GM12878 (cell line): ENCODE data around the gene PFN3. TPM values are rescaled to one million over a fixed set of nuclear protein-coding genes. Genes with fewer than 3 reads are reported as not detected.
A peak's percentile ranks its signal among the peaks of the same experiment; 100 is the strongest.

Source experiments
- ATAC-seq: fragments of 200-7000 bp; cut with Tn5 transposase; 3 replicates; pipeline ENCODE4 v1.9.1; 2020; ENCODE audit warnings: mild to moderate bottlenecking, moderate library complexity
- BruUV-seq: library from RNA; stranded (reverse); fragments of 400-500 nt; replicated peaks from 2 replicates; lab custom pipeline; 2021; lab: Mats Ljungman, UMichigan
- CTCF ChIA-PET: fragments of 300-600 bp; sonication (Branson Sonifier 250); formaldehyde crosslinking; extraction: SDS; loops from one replicate; lab custom pipeline; 2021; ENCODE audit warnings: inconsistent platforms; lab: Yijun Ruan, JAX
- POLR2A ChIA-PET: fragments of 350-600 bp; formaldehyde crosslinking; extraction: SDS; loops from one replicate; lab custom pipeline; 2021; ENCODE audit warnings: inconsistent platforms; lab: Charles Lee
- RAD21 ChIA-PET: fragments of 300-600 bp; sonication (Branson Sonifier 250); formaldehyde crosslinking; loops from one replicate; lab custom pipeline; 2023; ENCODE audit warnings: antibody characterized with exemption; ENCODE audit not compliant: unreplicated experiment; lab: Charles Lee
- SMC1A ChIA-PET: fragments of 300-600 bp; sonication (Branson Sonifier 250); formaldehyde crosslinking; loops from one replicate; lab custom pipeline; 2023; ENCODE audit not compliant: unreplicated experiment, uncharacterized antibody; lab: Charles Lee
- DNase-seq: peaks from one replicate; pipeline ENCODE4 v3.0.0-alpha.2; 2011; ENCODE audit warnings: low read depth, low spot score
- FAIRE-seq: peaks from 3 replicates; lab custom pipeline; 2011; peaks lifted over from hg19 to GRCh38; lab: Jason Lieb, UNC
- H2AFZ ChIP-seq: 2 replicates; pipeline ENCODE4 v1.6.0; 2011; ENCODE audit warnings: low read depth, low read length, control low read depth; ENCODE audit not compliant: control insufficient read depth
- H3K27ac ChIP-seq: 2 replicates; pipeline ENCODE4 v1.5.1; 2011; ENCODE audit warnings: control low read depth; ENCODE audit not compliant: control insufficient read depth, insufficient read depth
- H3K27me3 ChIP-seq, 2 experiments: replicated peaks in 1 of 2; 2 replicates each; pipeline versions ENCODE4 v1.6.0 to v1.6.1; 2011; ENCODE audit warnings: low read length in 1 of 2; ENCODE audit not compliant: control insufficient read depth in 2 of 2, insufficient read depth in 2 of 2
- H3K36me3 ChIP-seq, 2 experiments: 2 replicates each; pipeline ENCODE4 v1.5.1; 2011; ENCODE audit warnings: low read length in 1 of 2; ENCODE audit not compliant: control insufficient read depth in 2 of 2, insufficient read depth in 2 of 2
- H3K4me1 ChIP-seq: 2 replicates; pipeline ENCODE4 v1.6.1; 2011; ENCODE audit warnings: mild to moderate bottlenecking, low read length, moderate library complexity, mixed read lengths; ENCODE audit not compliant: control insufficient read depth, insufficient read depth
- H3K4me2 ChIP-seq: 2 replicates; pipeline ENCODE4 v1.6.0; 2011; ENCODE audit warnings: control low read depth; ENCODE audit not compliant: control insufficient read depth, insufficient read depth
- H3K4me3 ChIP-seq: fragments of 200-600 bp; sonication (generic); 2 replicates; pipeline ENCODE4 v1.5.1; 2016
- H3K79me2 ChIP-seq: 2 replicates; pipeline ENCODE4 v1.6.0; 2011; ENCODE audit warnings: low read length; ENCODE audit not compliant: control insufficient read depth, insufficient read depth
- H3K9ac ChIP-seq: 2 replicates; pipeline ENCODE4 v1.8.0; 2011; ENCODE audit warnings: low read length, control low read depth, mixed read lengths; ENCODE audit not compliant: control insufficient read depth, insufficient read depth
- H3K9me3 ChIP-seq: replicated peaks from 3 replicates; pipeline ENCODE4 v1.5.1; 2011; ENCODE audit warnings: mild to moderate bottlenecking, low read length; ENCODE audit not compliant: control insufficient read depth, insufficient read depth
- H4K20me1 ChIP-seq: 2 replicates; pipeline ENCODE4 v1.6.0; 2011; ENCODE audit not compliant: control insufficient read depth, insufficient read depth
- ATF7 ChIP-seq: fragments of 450-650 bp; IDR thresholded peaks from 2 replicates; pipeline ENCODE4 v1.6.1; 2016; ENCODE audit warnings: low read depth, mild to moderate bottlenecking
- BACH1 ChIP-seq: fragments of 450-650 bp; IDR thresholded peaks from 2 replicates; pipeline ENCODE4 v1.6.1; 2017; ENCODE audit warnings: mild to moderate bottlenecking, borderline replicate concordance
- BHLHE40 ChIP-seq, 2 experiments: fragments of 450-650 bp in 1 of 2; IDR thresholded peaks; 2 replicates each; pipeline ENCODE4 v1.6.1; 2011 to 2017; ENCODE audit warnings: low read depth in 2 of 2, borderline replicate concordance in 1 of 2, improper control_type of control experiment in 1 of 2, low read length in 1 of 2, mild to moderate bottlenecking in 1 of 2
- CBX3 ChIP-seq: fragments of 200-600 bp; sonication (generic); IDR thresholded peaks from 2 replicates; pipeline ENCODE4 v1.6.1; 2016; ENCODE audit warnings: low read depth, borderline replicate concordance
- CTCF ChIP-seq, 3 experiments: IDR thresholded peaks in 2 of 3; conservative IDR thresholded peaks in 1 of 3; 2 replicates each; pipeline ENCODE4 v1.5.1; 2011; ENCODE audit warnings: low read depth in 3 of 3, low read length in 3 of 3, mild to moderate bottlenecking in 3 of 3, control low read depth in 2 of 3, moderate library complexity in 2 of 3, inconsistent platforms in 1 of 3, mixed read lengths in 1 of 3; ENCODE audit not compliant: control insufficient read depth in 2 of 3, insufficient read depth in 1 of 3; ENCODE audit errors: extremely low read depth in 1 of 3
- E2F4 ChIP-seq: IDR thresholded peaks from 2 replicates; pipeline ENCODE4 v1.6.1; 2012; ENCODE audit warnings: low read depth, low read length, improper control_type of control experiment
- EED ChIP-seq: sonication (generic); IDR thresholded peaks from 2 replicates; pipeline ENCODE4 v1.6.1; 2016; ENCODE audit warnings: antibody characterized with exemption, low read depth
- HCFC1 ChIP-seq: fragments of 150-350 bp; IDR thresholded peaks from 2 replicates; pipeline ENCODE4 v1.6.1; 2014; ENCODE audit warnings: low read length
- IKZF1 ChIP-seq: fragments of 450-650 bp; conservative IDR thresholded peaks from 2 replicates; pipeline ENCODE4 v1.6.1; 2017; ENCODE audit warnings: antibody characterized with exemption, mild to moderate bottlenecking
- JUNB ChIP-seq: IDR thresholded peaks from 2 replicates; pipeline ENCODE4 v1.6.1; 2016; ENCODE audit warnings: antibody characterized with exemption, mild to moderate bottlenecking
- RAD21 ChIP-seq: IDR thresholded peaks from 2 replicates; pipeline ENCODE4 v1.6.1; 2011; ENCODE audit warnings: mild to moderate bottlenecking, low read depth, low read length, moderate library complexity; ENCODE audit not compliant: insufficient read depth
- RAD51 ChIP-seq: fragments of 450-650 bp; IDR thresholded peaks from 2 replicates; pipeline ENCODE4 v1.6.1; 2016; ENCODE audit warnings: moderate library complexity, mild to moderate bottlenecking, inconsistent platforms
- RELA ChIP-seq: fragments of 450-650 bp; IDR thresholded peaks from 2 replicates; pipeline ENCODE4 v1.8.0; 2014; ENCODE audit warnings: borderline replicate concordance; ENCODE audit not compliant: partially characterized antibody
- RUNX3 ChIP-seq: IDR thresholded peaks from 2 replicates; pipeline ENCODE4 v1.6.1; 2012; ENCODE audit warnings: low read length, inconsistent platforms
- SIN3A ChIP-seq: IDR thresholded peaks from 2 replicates; pipeline ENCODE4 v1.6.1; 2012; ENCODE audit warnings: low read depth, low read length, improper control_type of control experiment
- SMARCA5 ChIP-seq: fragments of 450-650 bp; IDR thresholded peaks from 2 replicates; pipeline ENCODE4 v1.6.1; 2017; ENCODE audit warnings: mild to moderate bottlenecking
- TBL1XR1 ChIP-seq: IDR thresholded peaks from 2 replicates; pipeline ENCODE4 v1.6.1; 2012; ENCODE audit warnings: low read depth, low read length, improper control_type of control experiment
- YBX1 ChIP-seq: fragments of 450-650 bp; IDR thresholded peaks from 2 replicates; pipeline ENCODE4 v1.6.1; 2016; ENCODE audit warnings: antibody characterized with exemption
- ZZZ3 ChIP-seq: IDR thresholded peaks from 2 replicates; pipeline ENCODE4 v1.6.1; 2011; ENCODE audit warnings: low read depth; ENCODE audit not compliant: control insufficient read depth, insufficient read length
- WGBS: methylation state at CpG from one replicate; pipeline ENCODE4 v1.1.6; 2016; ENCODE audit warnings: low lambda C conversion rate; ENCODE audit not compliant: insufficient replicate concordance, insufficient coverage; ENCODE audit errors: missing lambda C conversion rate; 5-methylcytosine and 5-hydroxymethylcytosine counted together
- in situ Hi-C: fragments of 300-500 bp; cut with MboI; formaldehyde crosslinking; loops from 9 replicates; pipeline ENCODE4 v1.14.3; 2018; ENCODE audit warnings: mixed read lengths
- intact Hi-C: fragments of 100-400 bp; cut with micrococcal nuclease; formaldehyde crosslinking; loops from one replicate; pipeline ENCODE4 v1.14.2; 2022; ENCODE audit not compliant: unreplicated experiment
- polyA plus RNA-seq, 11 experiments: library from polyadenylated mRNA; depleted of rRNA in 4 of 11; unstranded in 6 of 11; stranded (reverse) in 5 of 11; fragments of >200 nt; fragmentation: Nextera tagmentation in 4 of 11; fragmentation: Illumina TruSeq in 1 of 11; extraction: Ambion mirVana in 4 of 11; extraction: Trizol in 1 of 11; gene quantifications; 1 replicate in 1 of 11; 2 replicates in 10 of 11; pipeline versions ENCODE4 v1.2.1 to v1.2.3, GENCODE V29; 2011 to 2016; ENCODE audit warnings: inconsistent platforms in 2 of 11, missing spikeins in 2 of 11, low read depth in 1 of 11
- total RNA-seq, 4 experiments: library from RNA; depleted of rRNA in 3 of 4; stranded (reverse); fragments of >200 nt in 3 of 4; fragmentation: Illumina TruSeq in 1 of 4; extraction: Trizol in 1 of 4; gene quantifications; 2 replicates each; pipeline versions ENCODE4 v1.2.1 to v1.2.3, GENCODE V29; 2013 to 2021

Gene PFN3
- total and polyA plus RNA-seq, 10 of the 15 experiments (the other 5 are each of a cell fraction or from before 2014, with no cell fraction given): not detected

- 0 out of 2 replicates have a peak, but pooled peaks have one; percentile 7 for TF ChIP-seq TBL1XR1
- TF ChIP-seq HCFC1: peak; percentile 40; the same call in 1 of the 2 replicates
- no peak for TF ChIP-seq YBX1
- TF ChIP-seq RELA: peak; percentile 51
- TF ChIP-seq RAD21: peak; percentile 87
- no peak for TF ChIP-seq JUNB
- TF ChIP-seq RUNX3: peak; percentile 8; the same call in 1 of the 2 replicates
Observed at GRCh38 chr5:177403792-177404640, 3.6 kb upstream of the PFN3 start (continued).

- peak overlapping the region; percentile 49; the same call in 1 of the 2 replicates for H3K9ac ChIP-seq
- H4K20me1 ChIP-seq: no peaks in the 10 kb centered on the region
- ATAC-seq: peak; percentile 51
- ChIA-PET RAD21 (interaction anchor here (0.6 to 6.5 kb wide), 21 partner anchors 9 to 658 kb away, joined by 3 to 291 read pairs (median 8); partner anchors contain the start of genes DOK3, GRK6, PDLIM7 and PRR7), POLR2A (interaction anchor here (0.5 to 11.0 kb wide), 26 partner anchors 9 to 879 kb away, joined by 3 to 174 read pairs (median 4); partner anchors contain the start of genes GRK6, PRR7 and RGS14), SMC1A (interaction anchor here (0.6 to 7.4 kb wide), 23 partner anchors 9 to 107 kb away, joined by 3 to 105 read pairs (median 6); partner anchors contain the start of genes GRK6, LMAN2 and PRR7), CTCF (interaction anchor here (0.7 to 8.3 kb wide), 30 partner anchors 12 to 715 kb away, joined by 3 to 391 read pairs (median 8); partner anchors contain the start of genes GRK6, LMAN2, MXD3 and PDLIM7)
- intact Hi-C loops: loop anchor here (1.0 kb wide), 2 partner anchors 24 to 85 kb away; no protein-coding TSS in a partner anchor
- no peaks in the 10 kb centered on the region for H3K36me3 ChIP-seq
- H3K4me3 ChIP-seq: peak overlapping the region; percentile 79
- no peak overlapping the region for H3K27ac ChIP-seq
- no peaks in the 10 kb centered on the region; a peak in 1 of 4 replicates for H3K27me3 ChIP-seq
- H3K9me3 ChIP-seq: no peaks in the 10 kb centered on the region
- H3K4me1 ChIP-seq: peaks cover 28% of the 10 kb centered on the region
- H2AFZ ChIP-seq: peak overlapping the region; percentile 88
- no TSS peak for BruUV-seq
- DNase-seq: no peak
- under 1% methylated on average over 47 of the region's 61 CpGs for WGBS
- in situ Hi-C loops: no loop called here
- no peaks in the 10 kb centered on the region for H3K79me2 ChIP-seq
- no peak for FAIRE-seq
- H3K4me2 ChIP-seq: peak overlapping the region; percentile 87
- no peak for TF ChIP-seq CBX3
- TF ChIP-seq CTCF (IDR thresholded peaks at IDR 0.05 in 2 of 3, conservative IDR thresholded peaks at IDR 0.05 in 1 of 3; ENCODE audit: control insufficient read depth in 2 of 3, extremely low read depth in 1 of 3, insufficient read depth in 1 of 3, low read depth in 3 of 3, low read length in 3 of 3): 0 out of 6 replicates have a peak, but pooled peaks of 1 of the 3 experiments have one; percentile 5
- 0 out of 2 replicates have a peak, but pooled peaks have one; percentile 13 for TF ChIP-seq SIN3A
- TF ChIP-seq E2F4: no peak
- TF ChIP-seq ATF7: no peak
- TF ChIP-seq EED: no peak
- peak; percentile 16; the same call in 1 of the 2 replicates for TF ChIP-seq SMARCA5
- TF ChIP-seq BHLHE40 (IDR thresholded peaks at IDR 0.05; ENCODE audit: borderline replicate concordance in 1 of 2, low read depth in 2 of 2, low read length in 1 of 2): peak in 1 of 2 experiments; percentile 62; a peak in 2 of 4 replicates
- no peak for TF ChIP-seq RAD51
- TF ChIP-seq ZZZ3: no peak
- TF ChIP-seq IKZF1: peak; percentile 57
- 0 out of 2 replicates have a peak, but pooled peaks have one; percentile 5 for TF ChIP-seq BACH1
Observed at GRCh38 chr5:177403102-177403791, 2.8 kb upstream of the PFN3 start.
